OCI-LY7 (cell line): ENCODE results near the gene NAT16.

Experiments
- CTCF ChIP-seq: fragments of 200-600 bp; sonication (generic); conservative IDR thresholded peaks from 2 replicates; pipeline ENCODE4 v1.5.1; 2014; ENCODE audit warnings: mild to moderate bottlenecking, antibody characterized with exemption, low read length, moderate library complexity, mixed read lengths
- EZH2phosphoT487 ChIP-seq: fragments of 200-600 bp; sonication (generic); IDR thresholded peaks from 2 replicates; pipeline ENCODE4 v1.6.1; 2018; ENCODE audit warnings: low read depth, borderline replicate concordance, mild to moderate bottlenecking, mixed run types, antibody characterized with exemption, low read length, moderate library complexity, mixed read lengths

- TF ChIP-seq CTCF: no peak
- no peak for TF ChIP-seq EZH2phosphoT487
These were observed 57.0 kb downstream of the NAT16 start for GRCh38 chr7:101122933-101123702.
